ACHN (cell line): ENCODE results near the gene AFTPH.

Experiments used
- DNase-seq: peaks from one replicate; pipeline ENCODE4 v3.0.0-alpha.2; 2015
- in situ Hi-C: cut with HindIII; loops from 2 replicates; pipeline ENCODE4 v1.10.0; 2017; ENCODE audit warnings: low sequenced_read_pairs, low pct_ligation_motif_present, low pct_unique_long_range_greater_than_20kb

AFTPH gene

GRCh38 chr2:64534363-64534762 is 10.2 kb downstream of the AFTPH start:
- in situ Hi-C loops, result no loop called here
- DNase-seq, result no peak

DNA sequence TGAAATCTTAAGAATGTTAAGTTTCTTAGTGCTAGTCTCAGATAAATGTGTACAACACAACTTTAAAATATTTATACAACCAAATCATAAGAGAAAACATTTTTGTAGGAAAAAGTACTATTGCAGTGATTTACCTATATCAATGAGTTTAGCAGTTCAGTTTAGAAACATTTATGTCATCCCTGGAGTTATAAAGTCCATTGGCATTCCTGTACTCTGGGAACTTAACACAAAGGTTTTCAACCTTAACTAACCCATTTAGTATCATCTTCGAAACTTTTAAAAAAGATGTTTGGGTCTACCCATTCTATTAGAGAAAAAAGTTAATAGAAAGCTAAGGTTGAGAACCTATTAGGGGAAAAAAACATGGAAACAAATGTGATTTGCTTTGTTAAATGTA is 10.9 kb downstream of the AFTPH start:
- in situ Hi-C loops, result no loop called here
- DNase-seq, result no peak

DNA sequence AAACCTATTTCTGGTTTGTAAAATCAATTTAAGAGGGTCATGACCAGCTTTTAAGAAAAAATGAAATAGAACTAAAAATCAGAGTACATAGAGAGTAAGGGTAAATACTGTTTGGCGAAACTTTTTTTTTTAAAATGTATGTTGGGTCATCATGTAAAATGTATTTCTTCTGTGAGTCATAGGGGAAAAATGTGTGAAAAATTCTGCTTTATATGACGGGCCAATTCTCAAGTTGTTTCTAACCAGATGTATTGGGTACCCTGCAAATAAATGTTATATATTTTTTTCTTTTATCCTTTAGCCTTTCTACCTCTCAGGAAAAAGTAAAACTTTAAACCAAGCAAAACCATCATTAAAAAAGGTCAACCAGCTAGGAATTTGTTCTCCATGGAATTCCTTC is 13.9 kb downstream of the AFTPH start:
- DNase-seq, result peak; percentile 52
- in situ Hi-C loops, result no loop called here

DNA sequence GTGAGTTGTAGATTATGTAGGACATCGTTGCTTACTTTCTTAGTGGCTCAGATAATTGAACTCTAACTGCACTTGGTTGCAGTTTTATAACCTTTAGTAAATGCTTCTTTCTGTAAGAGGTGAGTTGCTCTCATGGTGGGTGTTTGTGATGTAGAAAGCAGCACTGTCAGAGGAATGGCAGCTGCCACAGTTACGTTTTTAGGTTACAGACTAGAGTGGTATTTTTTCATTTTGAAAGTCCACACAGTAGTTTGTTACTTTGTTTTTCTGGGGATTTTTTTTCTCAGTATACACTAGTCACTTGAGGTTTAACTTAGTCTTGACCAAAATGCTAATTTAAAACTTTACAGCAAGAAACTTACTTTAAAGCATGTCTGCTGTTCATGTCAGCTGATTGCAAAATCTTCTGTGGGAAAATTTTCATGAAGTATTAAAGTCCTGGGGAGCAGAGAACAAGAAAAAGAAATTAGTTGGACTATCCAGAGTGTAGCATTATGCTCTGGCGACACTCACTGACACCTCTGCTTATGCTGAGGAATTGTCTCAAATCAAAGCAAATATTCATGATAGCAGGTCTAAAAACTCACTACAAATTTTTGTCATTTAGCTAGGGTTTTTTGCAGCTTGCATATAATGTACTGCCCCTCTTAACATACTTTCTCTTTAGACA is 14.8 kb downstream of the AFTPH start:
- in situ Hi-C loops, result no loop called here
- DNase-seq, result no peak

DNA sequence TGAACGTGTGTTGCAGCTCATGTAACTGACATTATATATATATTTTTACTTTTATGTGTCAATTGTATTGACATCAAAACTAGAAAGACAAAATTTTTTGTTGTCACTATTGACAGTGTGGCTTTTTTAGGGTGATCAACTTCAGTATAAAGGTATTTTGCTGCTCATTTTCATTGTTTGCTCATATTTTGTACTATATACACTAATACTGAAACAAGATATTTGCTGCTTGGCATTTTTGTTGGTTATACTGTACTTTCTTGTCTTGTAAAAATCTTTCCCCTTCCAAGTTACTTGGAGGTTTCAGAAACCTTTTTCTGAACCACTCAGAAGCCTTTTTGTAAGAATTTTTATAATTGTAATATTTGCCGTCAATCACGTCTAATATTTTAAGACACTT is 16.5 kb downstream of the AFTPH start:
- in situ Hi-C loops, result no loop called here
- DNase-seq, result no peak

- in situ Hi-C loops, result no loop called here
- DNase-seq, result no peak
Measured at GRCh38 chr2:64541547-64541946, 17.4 kb downstream of the AFTPH start.

DNA sequence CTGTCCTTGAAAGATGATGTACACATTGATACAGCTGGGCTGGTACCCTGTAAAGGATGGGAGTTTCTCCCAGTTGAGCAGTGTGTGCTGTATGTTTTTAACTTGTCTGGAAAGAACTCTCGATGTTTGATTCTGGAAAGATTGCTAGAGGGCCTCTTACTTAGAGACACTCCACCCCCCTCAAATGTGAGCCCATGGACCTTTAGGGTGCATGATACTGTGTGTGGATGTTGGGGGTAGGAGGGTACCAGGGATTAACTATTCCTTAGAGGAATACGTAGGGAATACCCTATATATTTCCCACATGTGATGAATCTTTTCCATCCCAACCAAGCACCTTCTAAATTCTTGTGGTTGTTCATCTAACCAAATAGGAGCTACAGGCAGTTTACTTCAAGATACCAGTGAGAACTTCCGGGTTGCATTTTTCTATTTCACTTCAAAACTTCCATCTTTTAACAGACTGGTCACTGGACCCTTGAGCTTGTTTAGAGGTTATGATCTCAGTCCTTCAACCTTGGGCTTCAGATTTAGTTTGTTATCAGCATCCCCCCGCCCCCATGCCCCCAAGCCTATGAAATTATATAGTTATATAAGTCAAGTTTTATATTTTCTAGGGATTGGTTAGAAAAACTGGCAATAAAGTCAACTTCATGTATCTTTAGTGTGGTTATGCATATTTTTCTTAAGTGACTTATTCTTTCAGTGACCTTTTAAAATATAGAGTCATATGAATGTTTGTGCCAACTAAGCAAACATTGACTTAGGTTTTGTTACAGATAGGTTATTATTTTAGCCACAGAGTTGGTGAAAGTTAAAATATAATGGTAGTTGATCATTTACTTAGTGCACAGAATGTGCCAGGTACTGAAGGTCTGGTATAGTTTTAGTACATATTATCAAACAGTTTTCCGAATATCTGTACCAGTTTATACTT is 18.2 kb downstream of the AFTPH start:
- DNase-seq, result peak; percentile 50
- in situ Hi-C loops, result no loop called here

DNA sequence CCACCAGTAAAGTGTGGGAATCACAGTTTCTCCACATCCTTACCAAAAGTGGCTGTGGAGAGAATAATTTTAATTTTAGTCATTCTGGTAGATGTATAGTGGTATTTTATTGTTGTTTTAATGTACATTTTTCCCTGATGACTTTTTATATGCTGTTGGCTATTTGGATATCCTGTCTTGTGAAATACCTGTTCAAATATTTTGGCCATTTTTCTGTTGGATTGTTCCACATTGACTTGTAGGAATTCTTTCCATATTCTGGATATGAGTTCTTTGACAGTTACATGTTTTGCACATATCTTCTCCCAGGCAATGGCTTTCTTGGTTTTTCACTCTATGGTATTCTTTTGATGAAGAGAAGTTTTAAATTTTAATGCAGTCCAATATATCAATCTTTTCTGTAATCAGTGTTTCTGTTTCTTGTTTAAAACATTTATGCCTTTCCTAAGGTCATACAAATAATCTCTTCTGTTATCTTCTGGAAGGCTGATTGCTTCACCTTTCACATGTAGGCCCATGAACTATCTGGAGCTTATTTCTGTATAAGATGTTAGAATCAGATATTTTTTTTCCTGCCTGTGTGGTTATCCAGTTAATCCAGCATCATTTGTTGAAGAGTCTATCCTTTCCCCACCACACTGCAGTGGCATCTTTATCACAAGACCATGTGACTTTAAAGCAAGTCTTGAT is 19.0 kb downstream of the AFTPH start:
- in situ Hi-C loops, result no loop called here
- DNase-seq, result no peak

GRCh38 chr2:64548761-64549160 is 24.6 kb downstream of the AFTPH start:
- DNase-seq, result no peak
- in situ Hi-C loops, result no loop called here

DNA sequence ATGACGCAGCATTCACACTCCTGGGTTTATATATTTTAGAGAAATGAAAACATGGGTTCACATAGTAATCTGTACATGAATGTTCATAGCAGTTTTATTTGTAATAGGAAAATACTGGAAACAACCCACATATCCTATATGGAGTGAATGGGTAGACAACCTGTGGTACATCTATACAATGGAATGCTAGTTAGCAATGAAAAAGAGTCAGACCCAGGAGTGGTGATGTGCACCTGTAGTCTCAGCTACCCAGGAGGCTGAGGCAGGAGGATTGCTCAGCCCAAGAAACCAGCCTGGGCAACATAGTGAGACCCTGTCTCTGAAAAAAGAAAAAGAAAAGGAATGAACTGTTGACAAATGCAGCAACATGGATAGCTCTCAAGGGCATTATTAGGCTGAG is 25.9 kb downstream of the AFTPH start:
- no peak for DNase-seq
- in situ Hi-C loops, result no loop called here

- in situ Hi-C loops, result no loop called here
- DNase-seq, result no peak
Measured at GRCh38 chr2:64551851-64552250, 27.7 kb downstream of the AFTPH start.

- in situ Hi-C loops, result no loop called here
- DNase-seq, result no peak
Measured at GRCh38 chr2:64554117-64554516, 30.0 kb downstream of the AFTPH start.

DNA sequence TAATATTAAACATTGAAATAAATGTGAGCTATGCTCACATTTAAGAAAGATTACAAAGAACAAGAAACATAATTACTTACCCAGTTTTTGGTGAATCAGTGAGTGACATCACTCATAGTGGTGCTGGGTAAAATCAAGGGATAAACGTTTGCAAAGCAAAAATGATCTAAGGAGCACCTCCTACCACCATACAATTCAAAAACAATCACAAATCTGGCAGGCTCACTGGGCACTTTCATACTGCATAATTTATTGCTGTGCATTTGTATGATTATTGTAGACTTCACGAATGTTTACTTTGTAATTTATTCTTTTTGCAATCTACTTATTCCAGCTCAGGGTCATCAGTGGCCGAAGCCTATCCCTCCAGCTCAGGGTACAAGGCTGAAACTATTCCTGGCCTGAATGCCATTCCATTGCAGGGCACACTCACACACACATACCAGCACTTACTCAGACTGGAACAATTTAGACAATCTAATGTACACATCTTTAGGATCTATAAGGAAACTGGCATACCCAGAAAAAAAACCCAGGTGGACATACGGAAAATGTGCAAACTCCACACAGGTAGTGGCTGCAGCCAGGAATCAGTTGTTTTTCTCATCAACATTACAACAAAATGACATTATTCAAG is 34.4 kb downstream of the AFTPH start:
- no peak for DNase-seq
- in situ Hi-C loops, result no loop called here

- in situ Hi-C loops, result no loop called here
- peak; percentile 63 for DNase-seq
Measured at GRCh38 chr2:64562148-64562784, 38.1 kb downstream of the AFTPH start.

GRCh38 chr2:64563436-64563938 is 39.4 kb downstream of the AFTPH start:
- no peak for DNase-seq
- in situ Hi-C loops, result no loop called here

DNA sequence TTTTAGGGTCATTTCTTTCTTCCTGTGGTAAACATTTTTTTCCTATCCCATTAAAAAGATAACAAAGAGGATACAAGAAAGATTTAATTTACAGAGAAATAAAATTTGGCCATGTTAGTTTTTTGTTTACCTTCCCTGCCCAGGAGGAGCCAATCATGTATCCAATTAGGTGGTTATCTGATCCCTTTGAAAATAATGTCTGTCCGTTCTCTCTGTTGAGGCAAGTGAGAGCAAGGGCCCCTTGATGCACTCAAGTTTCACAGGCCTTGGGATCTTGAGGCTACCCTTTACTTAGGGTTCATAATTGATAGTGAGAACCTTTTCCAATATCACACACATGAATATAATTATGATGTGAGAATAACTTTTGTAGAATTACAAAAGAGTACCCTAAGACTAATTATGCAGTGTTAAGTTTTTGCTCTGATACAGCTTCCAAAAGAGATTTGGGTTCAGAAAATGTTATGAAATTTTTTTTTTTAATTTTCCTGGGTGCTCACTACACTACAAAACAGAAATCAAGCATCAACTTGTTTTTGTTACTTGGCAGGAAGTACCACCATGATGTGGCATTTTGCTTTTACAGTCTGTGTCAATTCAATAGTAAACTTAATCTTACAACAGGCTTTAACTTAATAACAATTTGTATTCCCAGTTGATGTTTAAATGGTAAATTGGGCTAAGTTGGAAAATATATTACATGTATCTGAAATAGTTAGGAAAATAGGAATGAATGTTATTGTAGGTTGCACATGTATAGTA is 42.0 kb downstream of the AFTPH start:
- no peak for DNase-seq
- in situ Hi-C loops, result no loop called here

- in situ Hi-C loops, result no loop called here
- DNase-seq, result no peak
Measured at GRCh38 chr2:64567473-64567872, 43.3 kb downstream of the AFTPH start.

GRCh38 chr2:64568836-64569235 is 44.7 kb downstream of the AFTPH start:
- no peak for DNase-seq
- in situ Hi-C loops, result no loop called here
